ENCODE data around the gene PLXNB2. TPM values are rescaled to one million over a fixed set of nuclear protein-coding genes. Genes with fewer than 3 reads are reported as not detected.
A peak's percentile ranks its signal among the peaks of the same experiment; 100 is the strongest.

The PLXNB2 gene, protein sequence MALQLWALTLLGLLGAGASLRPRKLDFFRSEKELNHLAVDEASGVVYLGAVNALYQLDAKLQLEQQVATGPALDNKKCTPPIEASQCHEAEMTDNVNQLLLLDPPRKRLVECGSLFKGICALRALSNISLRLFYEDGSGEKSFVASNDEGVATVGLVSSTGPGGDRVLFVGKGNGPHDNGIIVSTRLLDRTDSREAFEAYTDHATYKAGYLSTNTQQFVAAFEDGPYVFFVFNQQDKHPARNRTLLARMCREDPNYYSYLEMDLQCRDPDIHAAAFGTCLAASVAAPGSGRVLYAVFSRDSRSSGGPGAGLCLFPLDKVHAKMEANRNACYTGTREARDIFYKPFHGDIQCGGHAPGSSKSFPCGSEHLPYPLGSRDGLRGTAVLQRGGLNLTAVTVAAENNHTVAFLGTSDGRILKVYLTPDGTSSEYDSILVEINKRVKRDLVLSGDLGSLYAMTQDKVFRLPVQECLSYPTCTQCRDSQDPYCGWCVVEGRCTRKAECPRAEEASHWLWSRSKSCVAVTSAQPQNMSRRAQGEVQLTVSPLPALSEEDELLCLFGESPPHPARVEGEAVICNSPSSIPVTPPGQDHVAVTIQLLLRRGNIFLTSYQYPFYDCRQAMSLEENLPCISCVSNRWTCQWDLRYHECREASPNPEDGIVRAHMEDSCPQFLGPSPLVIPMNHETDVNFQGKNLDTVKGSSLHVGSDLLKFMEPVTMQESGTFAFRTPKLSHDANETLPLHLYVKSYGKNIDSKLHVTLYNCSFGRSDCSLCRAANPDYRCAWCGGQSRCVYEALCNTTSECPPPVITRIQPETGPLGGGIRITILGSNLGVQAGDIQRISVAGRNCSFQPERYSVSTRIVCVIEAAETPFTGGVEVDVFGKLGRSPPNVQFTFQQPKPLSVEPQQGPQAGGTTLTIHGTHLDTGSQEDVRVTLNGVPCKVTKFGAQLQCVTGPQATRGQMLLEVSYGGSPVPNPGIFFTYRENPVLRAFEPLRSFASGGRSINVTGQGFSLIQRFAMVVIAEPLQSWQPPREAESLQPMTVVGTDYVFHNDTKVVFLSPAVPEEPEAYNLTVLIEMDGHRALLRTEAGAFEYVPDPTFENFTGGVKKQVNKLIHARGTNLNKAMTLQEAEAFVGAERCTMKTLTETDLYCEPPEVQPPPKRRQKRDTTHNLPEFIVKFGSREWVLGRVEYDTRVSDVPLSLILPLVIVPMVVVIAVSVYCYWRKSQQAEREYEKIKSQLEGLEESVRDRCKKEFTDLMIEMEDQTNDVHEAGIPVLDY (N-terminal part only)
- total RNA-seq (383 TPM), polyA plus RNA-seq (ENCODE audit: insufficient read depth, low read depth, low replicate concordance) (128 TPM)
- long read RNA-seq, donor 1, full-length matches to known transcripts = 7 of 63 reads
- long read RNA-seq, donor 1, partial matches to known transcripts = 56 of 63 reads
- long read RNA-seq, donor 1, other reads (novel, unspliced or antisense) = 0 of 63 reads
- long read RNA-seq, donor 2, full-length matches to known transcripts = 7 of 12 reads
- long read RNA-seq, donor 2, partial matches to known transcripts = 5 of 12 reads
- long read RNA-seq, donor 2, other reads (novel, unspliced or antisense) = 0 of 12 reads
- long read RNA-seq, donor 3, full-length matches to known transcripts = 6 of 32 reads
- long read RNA-seq, donor 3, partial matches to known transcripts = 26 of 32 reads
- long read RNA-seq, donor 3, other reads (novel, unspliced or antisense) = 0 of 32 reads
- long read RNA-seq, donor 4, full-length matches to known transcripts = 6 of 12 reads
- long read RNA-seq, donor 4, partial matches to known transcripts = 0 of 12 reads
- long read RNA-seq, donor 4, other reads (novel, unspliced or antisense) = 6 of 12 reads
- long read RNA-seq, donor 5, partial matches to known transcripts = 5 of 5 reads
- long read RNA-seq, donor 5, other reads (novel, unspliced or antisense) = 0 of 5 reads
- long read RNA-seq, donor 6, partial matches to known transcripts = 14 of 15 reads
- long read RNA-seq, donor 6, other reads (novel, unspliced or antisense) = 0 of 15 reads
- long read RNA-seq, donor 7, full-length matches to known transcripts = 9 of 243 reads
- long read RNA-seq, donor 7, partial matches to known transcripts = 200 of 243 reads
- long read RNA-seq, donor 7, other reads (novel, unspliced or antisense) = 34 of 243 reads
- long read RNA-seq, donor 8, full-length matches to known transcripts = 4 of 74 reads
- long read RNA-seq, donor 8, partial matches to known transcripts = 70 of 74 reads
- long read RNA-seq, donor 8, other reads (novel, unspliced or antisense) = 0 of 74 reads
- long read RNA-seq, donor 9, full-length matches to known transcripts = 11 of 11 reads
- long read RNA-seq, donor 9, partial matches to known transcripts = 0 of 11 reads
- long read RNA-seq, donor 9, other reads (novel, unspliced or antisense) = 0 of 11 reads
- long read RNA-seq, donor 10, partial matches to known transcripts = 59 of 62 reads
- long read RNA-seq, donor 10, other reads (novel, unspliced or antisense) = 0 of 62 reads

DNA sequence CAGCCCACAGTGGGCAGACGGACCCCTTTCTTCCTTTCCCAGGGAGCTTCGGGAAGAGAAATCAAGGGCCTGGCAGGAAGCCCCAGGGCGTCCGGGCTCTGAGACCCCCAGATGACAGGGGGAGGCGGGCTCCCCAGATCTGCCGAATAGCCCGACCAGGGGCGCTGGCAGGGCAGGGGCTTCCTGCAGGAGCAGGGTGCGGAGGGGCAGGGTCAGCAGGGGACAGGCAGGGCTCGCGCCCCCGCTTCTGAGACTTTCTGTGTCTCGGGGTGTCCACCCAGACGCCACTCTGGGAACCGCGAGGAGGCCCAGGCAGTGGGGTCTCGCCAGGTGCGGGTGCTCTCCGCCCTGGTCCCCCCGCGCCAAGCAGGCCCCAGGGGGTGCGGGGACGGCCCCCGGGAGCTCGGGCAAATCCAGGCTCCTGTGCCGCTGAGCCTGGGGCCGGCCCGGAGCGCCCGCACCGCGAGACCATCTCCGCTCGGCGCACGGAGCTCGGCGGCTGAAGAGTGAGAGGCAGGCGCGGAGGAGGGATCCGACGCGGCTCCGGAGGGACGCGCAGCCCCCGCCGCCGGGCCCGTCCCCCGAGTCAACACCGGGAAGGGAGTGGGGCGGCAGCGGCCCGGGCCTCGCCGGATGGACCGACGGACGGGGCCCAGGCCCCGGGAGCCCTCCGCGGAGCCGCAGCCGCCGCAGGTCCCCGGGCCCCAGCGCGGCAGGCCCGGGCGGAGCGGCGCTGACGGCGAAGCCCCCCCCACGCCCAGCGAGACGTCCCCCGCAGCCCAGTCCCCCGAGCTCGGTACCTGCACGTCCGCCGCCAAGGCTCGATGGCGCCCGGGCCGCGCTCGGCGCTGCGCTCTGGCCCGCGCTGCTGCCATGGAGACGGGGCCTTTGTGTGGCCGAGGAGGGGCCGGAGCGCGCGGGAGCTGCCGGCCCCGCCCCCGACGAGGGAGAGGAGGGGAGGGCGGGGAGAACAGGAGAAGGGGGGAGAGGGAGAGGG is at the start of gene PLXNB2:
Gene PLXNB2 (minus strand): TSS at position 894 of the 997 bp plus-strand sequence. CDS start 17,062 bp downstream, outside the sequence.
- intact Hi-C loops (cut with DNase I) = no loop called here
- Histone ChIP-seq H3K27ac (ENCODE audit: low read depth in 2 of 2, low read length in 2 of 2) (peak within 1 kb of the TSS; percentile 93 to 97), H3K36me3 (ENCODE audit: control insufficient read depth in 2 of 3, insufficient read depth in 3 of 3, low read length in 3 of 3) (no peaks in the 10 kb centered on the region), H3K9ac (ENCODE audit: low read length in 3 of 3) (peak within 1 kb of the TSS; percentile 15 to 82 (median 82)), H3K4me3 (ENCODE audit: low read length in 3 of 3) (peak within 1 kb of the TSS; percentile 61 to 84 (median 74)), H3K27me3 (ENCODE audit: control insufficient read depth, insufficient read depth, low read length) (no peaks in the 10 kb centered on the region), H3K4me1 (ENCODE audit: control insufficient read depth in 2 of 3, insufficient read depth in 2 of 3, low read depth in 1 of 3, low read length in 3 of 3) (peaks cover 0 to 57% (median 29%) of the 10 kb centered on the region in 3 donors), H3K9me3 (ENCODE audit: control insufficient read depth in 2 of 3, insufficient read depth in 1 of 3, low read length in 3 of 3) (no peaks in the 10 kb centered on the region)
- FAIRE-seq = no peak
- TF ChIP-seq, protein P1, sequence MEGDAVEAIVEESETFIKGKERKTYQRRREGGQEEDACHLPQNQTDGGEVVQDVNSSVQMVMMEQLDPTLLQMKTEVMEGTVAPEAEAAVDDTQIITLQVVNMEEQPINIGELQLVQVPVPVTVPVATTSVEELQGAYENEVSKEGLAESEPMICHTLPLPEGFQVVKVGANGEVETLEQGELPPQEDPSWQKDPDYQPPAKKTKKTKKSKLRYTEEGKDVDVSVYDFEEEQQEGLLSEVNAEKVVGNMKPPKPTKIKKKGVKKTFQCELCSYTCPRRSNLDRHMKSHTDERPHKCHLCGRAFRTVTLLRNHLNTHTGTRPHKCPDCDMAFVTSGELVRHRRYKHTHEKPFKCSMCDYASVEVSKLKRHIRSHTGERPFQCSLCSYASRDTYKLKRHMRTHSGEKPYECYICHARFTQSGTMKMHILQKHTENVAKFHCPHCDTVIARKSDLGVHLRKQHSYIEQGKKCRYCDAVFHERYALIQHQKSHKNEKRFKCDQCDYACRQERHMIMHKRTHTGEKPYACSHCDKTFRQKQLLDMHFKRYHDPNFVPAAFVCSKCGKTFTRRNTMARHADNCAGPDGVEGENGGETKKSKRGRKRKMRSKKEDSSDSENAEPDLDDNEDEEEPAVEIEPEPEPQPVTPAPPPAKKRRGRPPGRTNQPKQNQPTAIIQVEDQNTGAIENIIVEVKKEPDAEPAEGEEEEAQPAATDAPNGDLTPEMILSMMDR (IDR thresholded peaks at IDR 0.05; ENCODE audit: borderline replicate concordance, extremely low read depth, insufficient read depth) = no peak
- DNase-seq = peak; percentile 90 to 97 (median 95)

DNA sequence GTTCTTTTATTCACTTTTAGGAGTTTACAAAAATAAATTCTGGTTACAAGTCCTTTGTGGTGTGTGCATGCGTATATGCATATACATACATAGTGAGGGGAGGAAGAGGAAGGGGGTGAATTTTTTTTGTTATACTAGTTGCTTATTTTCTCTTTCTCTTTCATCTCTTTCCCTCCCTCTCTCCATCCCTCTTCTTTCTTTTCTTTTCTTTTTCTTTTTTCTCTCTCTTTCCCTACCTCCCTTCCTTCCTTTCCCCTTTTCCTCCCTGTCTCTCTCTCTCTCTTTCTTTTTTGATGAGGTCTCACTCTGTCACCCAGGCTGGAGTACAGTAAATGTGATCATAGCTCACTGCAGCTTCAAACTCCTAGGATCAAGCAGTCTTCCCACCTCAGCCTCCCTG is 49.8 kb upstream of the PLXNB2 start:
- FAIRE-seq = no peak
- Histone ChIP-seq H3K27me3 (ENCODE audit: control insufficient read depth, insufficient read depth, low read length) (no peaks in the 10 kb centered on the region), H3K27ac (ENCODE audit: low read depth in 2 of 2, low read length in 2 of 2) (no peak overlapping the region), H3K9me3 (ENCODE audit: control insufficient read depth in 2 of 3, insufficient read depth in 1 of 3, low read length in 3 of 3) (no peaks in the 10 kb centered on the region), H3K4me3 (ENCODE audit: low read length in 3 of 3) (no peak overlapping the region), H3K9ac (ENCODE audit: low read length in 3 of 3) (no peak overlapping the region), H3K4me1 (ENCODE audit: control insufficient read depth in 2 of 3, insufficient read depth in 2 of 3, low read depth in 1 of 3, low read length in 3 of 3) (peaks cover 0 to 7% (median 6%) of the 10 kb centered on the region in 3 donors), H3K36me3 (ENCODE audit: control insufficient read depth in 2 of 3, insufficient read depth in 3 of 3, low read length in 3 of 3) (peaks cover 3 to 10% (median 5%) of the 10 kb centered on the region in 3 donors)
- TF ChIP-seq, protein P1 (IDR thresholded peaks at IDR 0.05; ENCODE audit: borderline replicate concordance, extremely low read depth, insufficient read depth) = no peak
- DNase-seq = no peak
- intact Hi-C loops (cut with DNase I) = no loop called here

Data from kidney (tissue), 22 donors.